ENCODE results near the gene FOXL3.

Gene FOXL3

DNA sequence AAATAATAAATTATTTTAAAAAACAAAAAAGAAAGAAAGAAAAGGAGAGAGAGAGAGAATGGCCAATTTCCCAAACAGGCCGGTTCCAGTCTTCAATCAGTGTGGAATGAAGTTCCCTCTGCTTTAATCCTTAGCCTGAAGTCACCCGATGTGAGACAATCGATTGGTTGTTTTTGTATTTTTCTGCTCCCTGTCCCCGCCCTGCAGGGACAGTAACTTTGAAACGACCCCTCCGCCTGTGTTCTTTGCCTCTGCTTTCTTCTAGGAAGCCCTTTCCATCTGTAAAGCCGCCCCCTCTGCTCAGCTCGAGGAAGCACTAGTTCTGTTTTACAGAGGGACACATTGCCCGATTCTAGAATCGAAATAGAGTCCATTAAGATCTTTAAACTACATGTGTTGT is 33.4 kb downstream of the FOXL3 start:
- no peak overlapping the region for H3K27ac ChIP-seq
- TF ChIP-seq, protein P1, sequence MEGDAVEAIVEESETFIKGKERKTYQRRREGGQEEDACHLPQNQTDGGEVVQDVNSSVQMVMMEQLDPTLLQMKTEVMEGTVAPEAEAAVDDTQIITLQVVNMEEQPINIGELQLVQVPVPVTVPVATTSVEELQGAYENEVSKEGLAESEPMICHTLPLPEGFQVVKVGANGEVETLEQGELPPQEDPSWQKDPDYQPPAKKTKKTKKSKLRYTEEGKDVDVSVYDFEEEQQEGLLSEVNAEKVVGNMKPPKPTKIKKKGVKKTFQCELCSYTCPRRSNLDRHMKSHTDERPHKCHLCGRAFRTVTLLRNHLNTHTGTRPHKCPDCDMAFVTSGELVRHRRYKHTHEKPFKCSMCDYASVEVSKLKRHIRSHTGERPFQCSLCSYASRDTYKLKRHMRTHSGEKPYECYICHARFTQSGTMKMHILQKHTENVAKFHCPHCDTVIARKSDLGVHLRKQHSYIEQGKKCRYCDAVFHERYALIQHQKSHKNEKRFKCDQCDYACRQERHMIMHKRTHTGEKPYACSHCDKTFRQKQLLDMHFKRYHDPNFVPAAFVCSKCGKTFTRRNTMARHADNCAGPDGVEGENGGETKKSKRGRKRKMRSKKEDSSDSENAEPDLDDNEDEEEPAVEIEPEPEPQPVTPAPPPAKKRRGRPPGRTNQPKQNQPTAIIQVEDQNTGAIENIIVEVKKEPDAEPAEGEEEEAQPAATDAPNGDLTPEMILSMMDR (IDR thresholded peaks at IDR 0.05), result no peak
- TF ChIP-seq ZFX (IDR thresholded peaks at IDR 0.05; ENCODE audit: borderline replicate concordance), result no peak

DNA sequence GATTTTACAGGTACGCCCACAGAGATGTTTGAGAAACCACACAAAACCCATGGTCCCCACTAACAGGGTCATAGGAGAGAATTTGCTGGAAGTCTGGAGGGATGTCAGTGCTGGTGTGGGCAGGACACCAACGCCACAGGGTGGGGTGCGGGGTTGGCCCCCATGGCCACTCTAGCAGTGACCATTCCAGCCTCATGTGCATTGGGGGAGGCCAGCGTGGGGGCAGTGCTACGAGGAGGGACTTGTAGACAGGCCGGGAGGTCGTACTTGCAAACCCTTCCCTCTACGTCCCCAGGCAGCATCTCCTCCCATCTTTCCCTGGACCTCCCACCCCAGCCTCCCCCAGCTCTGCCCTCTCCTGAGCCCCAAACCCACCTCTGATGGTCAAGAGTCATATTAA is 34.0 kb downstream of the FOXL3 start:
- H3K27ac ChIP-seq, result no peak overlapping the region
- TF ChIP-seq, protein P1 (IDR thresholded peaks at IDR 0.05), result no peak
- no peak for TF ChIP-seq ZFX (IDR thresholded peaks at IDR 0.05; ENCODE audit: borderline replicate concordance)

DNA sequence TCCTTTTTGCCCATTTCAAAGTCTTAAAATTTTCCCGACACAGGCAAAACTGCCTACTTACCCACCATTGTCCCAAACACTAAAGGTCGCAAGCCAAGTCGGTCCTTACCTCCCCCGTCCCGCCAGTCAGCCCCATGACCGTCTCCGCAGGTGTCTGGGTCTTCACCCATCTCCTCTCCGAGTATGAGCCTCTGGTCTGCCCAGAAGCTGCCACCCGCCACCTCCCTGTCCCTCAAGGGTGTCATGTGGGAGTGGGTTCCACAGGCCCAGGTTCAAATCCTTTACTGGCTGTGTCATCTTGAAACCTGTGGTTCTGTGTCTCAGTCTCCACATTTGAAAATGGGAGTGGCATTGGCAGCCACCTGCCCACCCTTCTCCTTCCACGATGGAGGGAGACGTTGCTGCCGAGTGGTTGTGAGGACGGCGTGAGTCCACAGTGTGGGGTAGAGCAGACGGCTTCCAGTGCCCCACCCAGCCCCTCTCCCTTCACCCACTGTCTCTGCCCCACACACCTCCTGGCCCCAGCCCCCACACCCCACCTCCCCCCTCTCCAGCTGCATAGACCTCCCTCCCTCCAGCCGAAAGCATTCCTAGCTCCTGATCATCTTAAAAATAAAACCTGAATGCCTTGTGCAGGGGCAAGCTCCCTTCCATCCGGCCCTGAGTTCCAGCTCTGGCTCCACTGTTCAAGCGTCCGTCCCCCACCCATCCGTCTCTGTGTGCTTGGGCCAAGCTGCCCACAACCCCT is 35.3 kb downstream of the FOXL3 start:
- no peak overlapping the region for H3K27ac ChIP-seq
- no peak for TF ChIP-seq ZFX (IDR thresholded peaks at IDR 0.05; ENCODE audit: borderline replicate concordance)
- TF ChIP-seq, protein P1 (IDR thresholded peaks at IDR 0.05), result no peak

DNA sequence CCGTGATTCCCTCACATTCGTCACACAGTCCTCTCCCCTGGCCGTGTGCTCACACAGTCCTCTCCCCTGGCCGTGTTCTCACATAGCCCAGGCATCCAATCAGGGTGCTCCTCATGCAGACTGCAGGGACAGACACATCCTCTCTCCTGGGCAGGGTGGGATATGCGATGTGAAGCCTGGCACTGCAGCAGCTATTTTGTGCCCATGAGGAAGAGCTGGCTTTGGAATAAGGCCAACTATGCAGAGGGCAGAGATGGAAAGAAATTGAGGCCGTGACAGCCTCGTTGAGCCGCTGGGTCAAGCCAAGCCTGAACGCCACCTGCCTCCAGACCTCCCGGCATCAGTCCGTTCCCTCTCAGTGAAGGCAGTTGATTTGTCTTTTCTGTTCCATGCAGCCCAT is 35.8 kb downstream of the FOXL3 start:
- no peak overlapping the region for H3K27ac ChIP-seq
- TF ChIP-seq ZFX (IDR thresholded peaks at IDR 0.05; ENCODE audit: borderline replicate concordance), result no peak
- TF ChIP-seq, protein P1 (IDR thresholded peaks at IDR 0.05), result no peak

DNA sequence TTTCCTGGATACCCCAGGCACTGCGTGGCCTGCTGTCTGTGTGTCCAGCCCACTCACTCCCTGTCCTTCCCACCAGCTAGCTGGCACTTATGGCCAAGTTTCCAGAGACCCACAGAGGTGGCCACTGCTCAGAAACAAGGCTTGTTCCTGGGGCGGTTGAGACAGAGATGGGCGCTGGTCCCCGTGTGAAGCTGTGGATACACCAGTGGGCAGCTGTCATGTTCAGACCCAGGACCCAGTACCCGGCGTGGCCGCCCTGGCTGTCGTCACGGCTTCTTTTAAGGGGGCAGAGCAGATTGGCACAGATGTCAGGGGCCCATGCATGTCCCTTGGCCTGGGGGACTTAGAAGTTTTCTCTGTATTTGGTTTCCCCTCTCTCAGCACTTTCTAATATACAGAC is 36.3 kb downstream of the FOXL3 start:
- TF ChIP-seq ZFX (IDR thresholded peaks at IDR 0.05; ENCODE audit: borderline replicate concordance), result no peak
- H3K27ac ChIP-seq, result no peak overlapping the region

DNA sequence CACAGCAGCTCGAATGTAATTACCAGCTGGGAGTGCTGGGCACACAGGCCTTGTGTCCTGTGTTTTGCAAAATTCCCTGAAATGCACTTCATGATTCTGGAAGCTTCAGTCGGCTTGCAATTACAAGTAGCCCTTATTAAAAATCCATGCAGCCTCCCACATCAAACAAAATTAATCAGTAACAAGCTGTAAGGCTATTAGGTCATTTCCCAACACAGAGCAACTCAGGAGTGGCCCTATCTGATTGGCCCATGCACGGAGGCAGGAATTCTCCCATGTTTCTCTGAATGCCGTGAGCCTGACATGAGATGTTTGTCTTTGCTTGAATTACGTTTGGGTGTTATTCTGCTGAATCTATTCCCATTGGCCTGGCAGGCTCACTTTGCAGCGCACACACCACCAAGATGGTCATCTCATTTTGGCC is 36.9 kb downstream of the FOXL3 start:
- no peak overlapping the region for H3K27ac ChIP-seq
- no peak for TF ChIP-seq ZFX (IDR thresholded peaks at IDR 0.05; ENCODE audit: borderline replicate concordance)
- TF ChIP-seq, protein P1 (IDR thresholded peaks at IDR 0.05), result no peak

DNA sequence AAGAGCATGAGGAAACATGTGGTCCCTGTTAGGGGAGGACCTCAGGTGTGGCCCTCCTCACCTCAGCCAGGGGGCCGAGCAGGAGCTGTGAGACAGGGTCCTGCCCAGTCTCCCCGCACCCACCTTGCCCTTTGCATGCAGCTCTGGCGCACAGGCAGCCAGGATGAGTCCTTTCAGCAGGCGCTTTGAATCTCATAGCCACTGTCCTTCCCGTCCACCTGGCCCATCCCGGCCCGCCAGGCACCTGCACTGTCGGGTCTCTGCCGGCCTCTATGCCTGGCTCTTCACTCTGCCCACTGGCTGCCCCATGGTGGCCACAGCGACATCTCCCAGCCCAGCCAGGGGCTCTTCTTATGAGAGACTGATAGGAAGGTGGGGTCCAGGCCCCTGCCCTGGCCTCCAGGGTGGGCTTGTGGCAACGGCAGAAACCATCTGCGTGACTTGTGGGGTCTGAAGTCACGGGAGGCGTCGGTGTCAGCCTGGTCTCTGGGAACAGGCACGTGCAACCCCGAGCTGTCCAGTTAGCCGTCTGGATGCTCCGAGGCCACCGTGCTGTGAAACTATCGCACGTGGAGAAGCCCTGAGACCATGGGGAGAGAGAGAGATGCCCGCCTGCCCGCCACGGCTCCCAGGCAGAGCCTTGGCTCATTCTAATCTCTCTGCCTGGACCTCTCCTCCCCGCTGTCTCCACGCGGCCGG is 37.4 kb downstream of the FOXL3 start:
- H3K27ac ChIP-seq, result no peak overlapping the region
- TF ChIP-seq, protein P1 (IDR thresholded peaks at IDR 0.05), result no peak
- TF ChIP-seq ZFX (IDR thresholded peaks at IDR 0.05; ENCODE audit: borderline replicate concordance), result no peak
